Measurements from ENCODE around the gene KIF5A. TPM values are rescaled to one million over a fixed set of nuclear protein-coding genes. Genes with fewer than 3 reads are reported as not detected.
A peak's percentile ranks its signal among the peaks of the same experiment; 100 is the strongest.

Gene KIF5A
- total RNA-seq, 2 donors from 2014 or later: 0.81 to 2.7 TPM

GRCh38 chr12:57524814-57525614 lies 24.8 kb upstream of the KIF5A start:
- Histone ChIP-seq H3K36me3 (peaks cover 51% of the 10 kb centered on the region), H3K4me3 (peak overlapping the region; percentile 8)

GRCh38 chr12:57525615-57526383 lies 24.0 kb upstream of the KIF5A start:
- Histone ChIP-seq H3K27me3 (replicated peaks; ENCODE audit: insufficient read depth) (no peaks in the 10 kb centered on the region), H3K4me3 (no peak overlapping the region), H3K27ac (no peak overlapping the region), H3K36me3 (peaks cover 59% of the 10 kb centered on the region), H3K9me3 (no peaks in the 10 kb centered on the region), H3K4me1 (ENCODE audit: control insufficient read depth in 1 of 2, low read depth in 2 of 2) (peaks cover 21 to 41% of the 10 kb centered on the region in 2 donors)
- TF ChIP-seq CTCF (IDR thresholded peaks at IDR 0.05): no peak
- ATAC-seq (ENCODE audit: insufficient number of reproducible peaks, low FRiP score, low read depth): no peak
- no peak for DNase-seq (ENCODE audit: low spot score)

More at GRCh38 chr12:57524814-57525614, 24.8 kb upstream of the KIF5A start:
- H3K9me3 ChIP-seq: no peaks in the 10 kb centered on the region
- no peaks in the 10 kb centered on the region for H3K27me3 ChIP-seq (replicated peaks; ENCODE audit: insufficient read depth)
- ATAC-seq (ENCODE audit: insufficient number of reproducible peaks, low FRiP score, low read depth) (no peak), DNase-seq (ENCODE audit: low spot score) (no peak)
- H3K27ac ChIP-seq: no peak overlapping the region
- peaks cover 21 to 41% of the 10 kb centered on the region in 2 donors for H3K4me1 ChIP-seq (ENCODE audit: control insufficient read depth in 1 of 2, low read depth in 2 of 2)
- TF ChIP-seq CTCF (IDR thresholded peaks at IDR 0.05): no peak

GRCh38 chr12:57526477-57527126 lies 23.2 kb upstream of the KIF5A start:
- DNase-seq (ENCODE audit: low spot score): no peak
- Histone ChIP-seq H3K4me1 (ENCODE audit: control insufficient read depth in 1 of 2, low read depth in 2 of 2) (peaks cover 15 to 33% of the 10 kb centered on the region in 2 donors), H3K36me3 (peaks cover 67% of the 10 kb centered on the region), H3K9me3 (no peaks in the 10 kb centered on the region), H3K4me3 (no peak overlapping the region), H3K27me3 (replicated peaks; ENCODE audit: insufficient read depth) (no peaks in the 10 kb centered on the region), H3K27ac (no peak overlapping the region)
- no peak for TF ChIP-seq CTCF (IDR thresholded peaks at IDR 0.05)
- ATAC-seq (ENCODE audit: insufficient number of reproducible peaks, low FRiP score, low read depth): no peak

GRCh38 chr12:57527184-57527583 lies 22.7 kb upstream of the KIF5A start:
- H3K9me3 ChIP-seq: no peaks in the 10 kb centered on the region
- H3K4me1 ChIP-seq (ENCODE audit: control insufficient read depth in 1 of 2, low read depth in 2 of 2): peaks cover 13 to 27% of the 10 kb centered on the region in 2 donors
- H3K36me3 ChIP-seq: peaks cover 73% of the 10 kb centered on the region
- no peak overlapping the region for H3K4me3 ChIP-seq
- DNase-seq (ENCODE audit: low spot score): no peak
- no peak overlapping the region for H3K27ac ChIP-seq
- H3K27me3 ChIP-seq (replicated peaks; ENCODE audit: insufficient read depth): no peaks in the 10 kb centered on the region
- ATAC-seq (ENCODE audit: insufficient number of reproducible peaks, low FRiP score, low read depth): no peak
- no peak for TF ChIP-seq CTCF (IDR thresholded peaks at IDR 0.05)

- DNase-seq (ENCODE audit: low spot score) (no peak), ATAC-seq (ENCODE audit: insufficient number of reproducible peaks, low FRiP score, low read depth) (no peak)
- H3K27me3 ChIP-seq (replicated peaks; ENCODE audit: insufficient read depth): no peaks in the 10 kb centered on the region
- TF ChIP-seq CTCF (IDR thresholded peaks at IDR 0.05): no peak
- H3K36me3 ChIP-seq: peaks cover 83% of the 10 kb centered on the region
- H3K4me1 ChIP-seq (ENCODE audit: control insufficient read depth in 1 of 2, low read depth in 2 of 2): peaks cover 13 to 27% of the 10 kb centered on the region in 2 donors
- no peak overlapping the region for H3K27ac ChIP-seq
- no peak overlapping the region for H3K4me3 ChIP-seq
- H3K9me3 ChIP-seq: no peaks in the 10 kb centered on the region
These were observed 21.7 kb upstream of the KIF5A start for GRCh38 chr12:57528176-57528575.

Measured in thoracic aorta (tissue), 2 donors.